Measurements from ENCODE around the gene NAA20. TPM values are rescaled to one million over a fixed set of nuclear protein-coding genes. Genes with fewer than 3 reads are reported as not detected.

NAA20 gene
- total and polyA plus RNA-seq, 2 of the 13 experiments (the other 11 are each of a cell fraction or from before 2014, with no cell fraction given) = 81.9 to 82.8 TPM

DNA sequence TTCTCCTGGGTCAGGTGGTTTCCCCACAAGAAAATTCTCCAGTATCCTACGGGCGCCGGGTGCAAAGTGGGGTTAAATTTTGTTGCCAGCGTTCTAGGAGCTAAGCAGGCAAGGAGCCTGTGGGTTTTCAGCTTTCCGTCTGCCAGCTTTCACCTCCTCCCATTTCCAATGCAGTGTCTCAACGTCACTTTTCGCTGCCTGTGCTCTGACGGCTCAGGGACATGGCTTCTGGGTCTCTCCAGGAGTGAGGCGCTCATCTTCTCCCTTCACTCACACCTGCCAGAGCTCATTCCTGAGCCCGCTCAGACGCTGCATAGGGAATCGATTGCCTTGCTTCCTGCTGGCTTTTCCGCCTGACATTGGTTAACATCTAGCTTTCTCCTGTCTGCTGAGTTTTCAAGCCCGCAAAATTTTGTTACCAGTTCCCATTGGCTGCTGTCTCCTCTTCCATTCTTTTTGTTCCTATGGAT lies 7.3 kb upstream of the NAA20 start (continued):
- TF ChIP-seq, protein P1, sequence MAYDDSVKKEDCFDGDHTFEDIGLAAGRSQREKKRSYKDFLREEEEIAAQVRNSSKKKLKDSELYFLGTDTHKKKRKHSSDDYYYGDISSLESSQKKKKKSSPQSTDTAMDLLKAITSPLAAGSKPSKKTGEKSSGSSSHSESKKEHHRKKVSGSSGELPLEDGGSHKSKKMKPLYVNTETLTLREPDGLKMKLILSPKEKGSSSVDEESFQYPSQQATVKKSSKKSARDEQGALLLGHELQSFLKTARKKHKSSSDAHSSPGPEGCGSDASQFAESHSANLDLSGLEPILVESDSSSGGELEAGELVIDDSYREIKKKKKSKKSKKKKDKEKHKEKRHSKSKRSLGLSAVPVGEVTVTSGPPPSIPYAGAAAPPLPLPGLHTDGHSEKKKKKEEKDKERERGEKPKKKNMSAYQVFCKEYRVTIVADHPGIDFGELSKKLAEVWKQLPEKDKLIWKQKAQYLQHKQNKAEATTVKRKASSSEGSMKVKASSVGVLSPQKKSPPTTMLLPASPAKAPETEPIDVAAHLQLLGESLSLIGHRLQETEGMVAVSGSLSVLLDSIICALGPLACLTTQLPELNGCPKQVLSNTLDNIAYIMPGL (CRISPR knock-in tag; IDR thresholded peaks at IDR 0.05; ENCODE audit: borderline replicate concordance in 1 of 2, low read depth in 1 of 2) = 0 out of 4 replicates have a peak, but pooled peaks of 1 of the 2 experiments have one; percentile 17
- TF ChIP-seq YY1 (IDR thresholded peaks at IDR 0.05; ENCODE audit: insufficient read depth, insufficient replicate concordance, low read depth, low read length) = no peak
- peak; percentile 98 for TF ChIP-seq ZBTB38 (CRISPR knock-in tag; IDR thresholded peaks at IDR 0.05)
- TF ChIP-seq ZNF572 (CRISPR knock-in tag; IDR thresholded peaks at IDR 0.05) = no peak
- 0 out of 2 replicates have a peak, but pooled peaks have one; percentile 29 for TF ChIP-seq PHF21A (CRISPR knock-in tag; IDR thresholded peaks at IDR 0.05)
- 0 out of 2 replicates have a peak, but pooled peaks have one; percentile 10 for TF ChIP-seq PATZ1 (CRISPR knock-in tag; IDR thresholded peaks at IDR 0.05)
- TF ChIP-seq SYNCRIP (IDR thresholded peaks at IDR 0.05; ENCODE audit: insufficient read depth, low read depth, low read length) = no peak
- TF ChIP-seq NR3C1 (CRISPR knock-in tag; IDR thresholded peaks at IDR 0.05) = no peak
- no peak for TF ChIP-seq ZNF234 (CRISPR knock-in tag; conservative IDR thresholded peaks at IDR 0.05)
- TF ChIP-seq ARNT2 (CRISPR knock-in tag; IDR thresholded peaks at IDR 0.05; ENCODE audit: low read depth) = no peak
- TF ChIP-seq ZNF160 (CRISPR knock-in tag; IDR thresholded peaks at IDR 0.05) = no peak
- TF ChIP-seq ZFP62 (CRISPR knock-in tag; IDR thresholded peaks at IDR 0.05) = no peak
- no peak for TF ChIP-seq TBP (CRISPR knock-in tag; IDR thresholded peaks at IDR 0.05)
- TF ChIP-seq AHDC1 (CRISPR knock-in tag; IDR thresholded peaks at IDR 0.05; ENCODE audit: borderline replicate concordance) = peak; percentile 22; the same call in 1 of the 2 replicates
- TF ChIP-seq ZBTB49 (CRISPR knock-in tag; IDR thresholded peaks at IDR 0.05; ENCODE audit: borderline replicate concordance) = no peak
